Measurements from ENCODE around the gene CENPF. TPM values are rescaled to one million over a fixed set of nuclear protein-coding genes. Genes with fewer than 3 reads are reported as not detected.

CENPF gene
- total RNA-seq, 4 donors from 2014 or later = 0.25 to 1.9 (median 0.92) TPM

- no peaks in the 10 kb centered on the region for H3K36me3 ChIP-seq
- TF ChIP-seq CTCF (IDR thresholded peaks at IDR 0.05 in 4 of 5, conservative IDR thresholded peaks at IDR 0.05 in 1 of 5) (no peak), POLR2A (IDR thresholded peaks at IDR 0.05) (no peak)
- in situ Hi-C loops (cut with MboI; ENCODE audit: low sequenced_read_pairs in 4 of 4) = no loop called here
- no peaks in the 10 kb centered on the region for H3K27me3 ChIP-seq
- no peak overlapping the region for H3K4me3 ChIP-seq
- intact Hi-C loops (cut with DNase I; ENCODE audit: low total_unique reads) = no loop called here
- H3K27ac ChIP-seq = no peak overlapping the region
- no peaks in the 10 kb centered on the region for H3K4me1 ChIP-seq
- ATAC-seq (no peak), DNase-seq (no peak)
- no peaks in the 10 kb centered on the region for H3K9me3 ChIP-seq
Observed at GRCh38 chr1:214641214-214641895, 38.4 kb downstream of the CENPF start.

DNA sequence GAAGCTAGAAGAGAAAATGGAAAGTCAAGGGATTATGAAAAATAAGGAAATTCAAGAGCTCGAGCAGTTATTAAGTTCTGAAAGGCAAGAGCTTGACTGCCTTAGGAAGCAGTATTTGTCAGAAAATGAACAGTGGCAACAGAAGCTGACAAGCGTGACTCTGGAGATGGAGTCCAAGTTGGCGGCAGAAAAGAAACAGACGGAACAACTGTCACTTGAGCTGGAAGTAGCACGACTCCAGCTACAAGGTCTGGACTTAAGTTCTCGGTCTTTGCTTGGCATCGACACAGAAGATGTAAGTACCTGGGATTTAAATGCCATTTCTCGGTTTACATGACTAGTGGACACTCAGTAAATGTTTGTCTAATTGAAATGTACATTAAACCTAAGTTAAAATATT lies 40.0 kb downstream of the CENPF start:
- in situ Hi-C loops (cut with MboI; ENCODE audit: low sequenced_read_pairs in 4 of 4) = no loop called here
- Histone ChIP-seq H3K27ac (no peak overlapping the region), H3K36me3 (no peaks in the 10 kb centered on the region), H3K27me3 (no peaks in the 10 kb centered on the region), H3K4me3 (no peak overlapping the region), H3K4me1 (no peaks in the 10 kb centered on the region), H3K9me3 (no peaks in the 10 kb centered on the region)
- intact Hi-C loops (cut with DNase I; ENCODE audit: low total_unique reads) = no loop called here
- TF ChIP-seq POLR2A (IDR thresholded peaks at IDR 0.05) = no peak
- no peak for TF ChIP-seq CTCF (IDR thresholded peaks at IDR 0.05 in 4 of 5, conservative IDR thresholded peaks at IDR 0.05 in 1 of 5)
- DNase-seq (no peak), ATAC-seq (peak; percentile 58 to 80)

DNA sequence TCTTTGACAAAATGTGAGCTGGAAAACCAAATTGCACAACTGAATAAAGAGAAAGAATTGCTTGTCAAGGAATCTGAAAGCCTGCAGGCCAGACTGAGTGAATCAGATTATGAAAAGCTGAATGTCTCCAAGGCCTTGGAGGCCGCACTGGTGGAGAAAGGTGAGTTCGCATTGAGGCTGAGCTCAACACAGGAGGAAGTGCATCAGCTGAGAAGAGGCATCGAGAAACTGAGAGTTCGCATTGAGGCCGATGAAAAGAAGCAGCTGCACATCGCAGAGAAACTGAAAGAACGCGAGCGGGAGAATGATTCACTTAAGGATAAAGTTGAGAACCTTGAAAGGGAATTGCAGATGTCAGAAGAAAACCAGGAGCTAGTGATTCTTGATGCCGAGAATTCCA lies 42.7 kb downstream of the CENPF start:
- H3K27me3 ChIP-seq = no peaks in the 10 kb centered on the region
- no peak overlapping the region for H3K4me3 ChIP-seq
- H3K27ac ChIP-seq = no peak overlapping the region
- ATAC-seq (no peak), DNase-seq (no peak)
- TF ChIP-seq CTCF (IDR thresholded peaks at IDR 0.05 in 4 of 5, conservative IDR thresholded peaks at IDR 0.05 in 1 of 5) (no peak), POLR2A (IDR thresholded peaks at IDR 0.05) (no peak)
- in situ Hi-C loops (cut with MboI; ENCODE audit: low sequenced_read_pairs in 4 of 4) (no loop called here), intact Hi-C loops (cut with DNase I; ENCODE audit: low total_unique reads) (no loop called here)
- peaks cover 0 to 9% of the 10 kb centered on the region in 2 donors for H3K4me1 ChIP-seq
- no peaks in the 10 kb centered on the region for H3K36me3 ChIP-seq
- H3K9me3 ChIP-seq = no peaks in the 10 kb centered on the region

DNA sequence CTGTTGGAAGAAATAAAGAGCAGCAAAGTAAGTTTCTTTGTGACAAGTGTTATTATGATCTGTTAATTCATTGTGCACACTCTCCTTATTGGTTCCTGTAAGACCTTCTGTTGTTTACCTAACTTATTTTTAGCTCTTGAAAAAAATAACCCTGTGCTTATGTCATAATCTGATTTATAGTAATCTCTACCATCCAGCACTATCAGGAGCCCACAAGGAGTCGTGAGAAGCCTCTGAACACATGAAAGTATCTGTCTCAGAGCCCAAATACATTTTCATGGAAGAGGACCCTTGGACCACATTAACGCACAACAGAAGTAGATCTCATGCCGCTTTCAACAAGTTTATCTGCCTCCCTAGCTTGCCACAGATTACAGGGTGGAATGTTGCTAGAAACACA lies 45.8 kb downstream of the CENPF start:
- TF ChIP-seq CTCF (IDR thresholded peaks at IDR 0.05 in 4 of 5, conservative IDR thresholded peaks at IDR 0.05 in 1 of 5) (no peak), POLR2A (IDR thresholded peaks at IDR 0.05) (no peak)
- Histone ChIP-seq H3K36me3 (no peaks in the 10 kb centered on the region), H3K27me3 (no peaks in the 10 kb centered on the region), H3K27ac (no peak overlapping the region), H3K9me3 (no peaks in the 10 kb centered on the region), H3K4me1 (peaks cover 0 to 9% of the 10 kb centered on the region in 2 donors), H3K4me3 (no peak overlapping the region)
- intact Hi-C loops (cut with DNase I; ENCODE audit: low total_unique reads) (no loop called here), in situ Hi-C loops (cut with MboI; ENCODE audit: low sequenced_read_pairs in 4 of 4) (no loop called here)
- ATAC-seq (peak in 1 of 2 donors; percentile 54), DNase-seq (no peak)

DNA sequence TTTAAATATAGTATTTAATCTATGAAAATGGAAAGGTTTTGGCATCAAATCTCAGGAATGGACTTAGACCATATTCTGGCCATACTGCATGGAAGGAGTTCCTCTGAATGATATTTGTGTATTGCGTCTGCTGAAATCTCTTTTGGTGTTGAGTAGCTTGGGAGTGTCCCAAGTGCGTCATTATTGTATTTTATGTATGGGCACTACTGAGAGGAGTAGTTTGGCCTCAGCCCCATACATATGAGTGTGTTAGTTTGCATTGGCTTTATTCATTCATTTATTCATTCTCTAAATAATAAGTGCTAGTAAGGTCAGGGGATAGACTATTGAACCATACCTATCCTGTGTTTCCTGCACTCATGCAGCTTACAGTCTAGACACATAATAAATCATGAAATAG lies 46.6 kb downstream of the CENPF start:
- H3K27me3 ChIP-seq = no peaks in the 10 kb centered on the region
- H3K9me3 ChIP-seq = no peaks in the 10 kb centered on the region
- TF ChIP-seq CTCF (IDR thresholded peaks at IDR 0.05 in 4 of 5, conservative IDR thresholded peaks at IDR 0.05 in 1 of 5) (no peak), POLR2A (IDR thresholded peaks at IDR 0.05) (no peak)
- intact Hi-C loops (cut with DNase I; ENCODE audit: low total_unique reads) (no loop called here), in situ Hi-C loops (cut with MboI; ENCODE audit: low sequenced_read_pairs in 4 of 4) (loop anchor here in 2 of 4 donors (10.0 to 25.0 kb wide), 2 partner anchors 863 to 875 kb away; no protein-coding TSS in a partner anchor)
- no peaks in the 10 kb centered on the region for H3K36me3 ChIP-seq
- DNase-seq (no peak), ATAC-seq (no peak)
- peaks cover 0 to 9% of the 10 kb centered on the region in 2 donors for H3K4me1 ChIP-seq
- no peak overlapping the region for H3K4me3 ChIP-seq
- no peak overlapping the region for H3K27ac ChIP-seq
